GM18505 (cell line): ENCODE measurements around the gene TEPSIN.

Experiments
- ATAC-seq: cut with Tn5 transposase; IDR thresholded peaks from one replicate; pipeline ENCODE4 v1.9.1; 2021; ENCODE audit not compliant: unreplicated experiment
- POLR2A ChIP-seq: IDR thresholded peaks from 4 replicates; pipeline ENCODE4 v1.6.1; 2011; ENCODE audit warnings: borderline replicate concordance; ENCODE audit not compliant: insufficient read depth, insufficient read length; ENCODE audit errors: extremely low read depth

Gene TEPSIN

GRCh38 chr17:81181811-81182185 is 57.1 kb downstream of the TEPSIN start:
- ATAC-seq, result no peak
- TF ChIP-seq POLR2A, result no peak

GRCh38 chr17:81180836-81181810 is 57.7 kb downstream of the TEPSIN start:
- TF ChIP-seq POLR2A, result no peak
- no peak for ATAC-seq

GRCh38 chr17:81179861-81180260 is 59.0 kb downstream of the TEPSIN start:
- no peak for TF ChIP-seq POLR2A
- ATAC-seq, result no peak

- no peak for TF ChIP-seq POLR2A
- ATAC-seq, result no peak
Measured at GRCh38 chr17:81179220-81179619, 59.6 kb downstream of the TEPSIN start.
